Stomach (tissue), 9 donors: ENCODE data around the gene LIPK. TPM values are rescaled to one million over a fixed set of nuclear protein-coding genes. Genes with fewer than 3 reads are reported as not detected.

ENCODE experiments used
- DNase-seq, 2 donors: peaks; one replicate each; pipeline versions ENCODE4 v3.0.0 to v3.0.0-alpha.2; 2013 to 2019
- H3K27ac ChIP-seq, 5 donors: fragments of 200-600 bp in 4 of 5; sonication (generic) in 4 of 5; one replicate each; pipeline ENCODE4 v1.5.1; 2013 to 2019; ENCODE audit warnings: mild to moderate bottlenecking in 1 of 5, moderate library complexity in 1 of 5
- H3K27me3 ChIP-seq, 3 donors: fragments of 200-600 bp; sonication (generic); one replicate each; pipeline ENCODE4 v1.5.1; 2017 to 2019; ENCODE audit warnings: mixed run types in 1 of 3
- H3K36me3 ChIP-seq, 4 donors: fragments of 200-600 bp; sonication (generic); 1 replicate in 3 of 4; 2 replicates in 1 of 4; pipeline ENCODE4 v1.5.1; 2016 to 2019
- H3K4me1 ChIP-seq, 4 donors: fragments of 200-600 bp; sonication (generic); one replicate each; pipeline ENCODE4 v1.5.1; 2016 to 2019
- H3K4me3 ChIP-seq, 4 donors: fragments of 200-600 bp; sonication (generic) in 3 of 4; one replicate each; pipeline ENCODE4 v1.5.1; 2016 to 2019; ENCODE audit warnings: mild to moderate bottlenecking in 1 of 4
- H3K9me3 ChIP-seq, 4 donors: fragments of 200-600 bp; sonication (generic); one replicate each; pipeline ENCODE4 v1.5.1; 2016 to 2019
- EP300 ChIP-seq: sonication (generic); formaldehyde crosslinking; IDR thresholded peaks from one replicate; pipeline ENCODE4 v1.6.1; 2017; ENCODE audit warnings: antibody characterized with exemption
- POLR2A ChIP-seq, 4 donors: fragments of 450-650 bp; IDR thresholded peaks; one replicate each; pipeline ENCODE4 v1.6.1; 2016; ENCODE audit warnings: antibody characterized with exemption in 4 of 4, control low read depth in 2 of 4, mild to moderate bottlenecking in 1 of 4, moderate library complexity in 1 of 4
- POLR2AphosphoS5 ChIP-seq, 3 donors: sonication (generic); formaldehyde crosslinking; IDR thresholded peaks; one replicate each; pipeline ENCODE4 v1.6.1; 2016; ENCODE audit warnings: antibody characterized with exemption in 3 of 3
- WGBS, 5 donors: extraction: QIAGEN DNeasy Blood & Tissue Kit in 3 of 5; methylation state at CpG; one replicate each; pipeline versions ENCODE4 v1.1.5 to v1.1.7; 2013 to 2018; 5-methylcytosine and 5-hydroxymethylcytosine counted together
- intact Hi-C: fragments of 100-400 bp; cut with DNase I; formaldehyde crosslinking; loops from one replicate; pipeline ENCODE4 v1.15.1; 2023; ENCODE audit warnings: low total_unique reads
- polyA plus RNA-seq, 3 donors: library from polyadenylated mRNA; stranded (reverse); fragments of 200-250 nt; gene quantifications; one replicate each; pipeline ENCODE4 v1.2.3, GENCODE V29; 2013
- total RNA-seq, 5 donors: library from RNA; depleted of rRNA; stranded (reverse); fragments of >200 nt; gene quantifications; one replicate each; pipeline versions ENCODE4 v1.1.0 to v1.2.3, GENCODE V29; 2014 to 2016
- TF ChIP-seq, protein P1 (sequence below), 7 experiments: fragments of 450-650 bp in 4 of 7; fragments of 200-600 bp in 3 of 7; sonication (generic) in 3 of 7; IDR thresholded peaks; one replicate each; pipeline ENCODE4 v1.5.1; 2016 to 2019; ENCODE audit warnings: antibody characterized with exemption in 7 of 7, control low read depth in 2 of 7, mild to moderate bottlenecking in 1 of 7
- donor health status: healthy with polysubstance abuse.
- donor health status: Bipolar disorder and iron deficiency.
- donor health status: healthy.

LIPK gene
- total and polyA plus RNA-seq, 8 donors, result not detected

DNA sequence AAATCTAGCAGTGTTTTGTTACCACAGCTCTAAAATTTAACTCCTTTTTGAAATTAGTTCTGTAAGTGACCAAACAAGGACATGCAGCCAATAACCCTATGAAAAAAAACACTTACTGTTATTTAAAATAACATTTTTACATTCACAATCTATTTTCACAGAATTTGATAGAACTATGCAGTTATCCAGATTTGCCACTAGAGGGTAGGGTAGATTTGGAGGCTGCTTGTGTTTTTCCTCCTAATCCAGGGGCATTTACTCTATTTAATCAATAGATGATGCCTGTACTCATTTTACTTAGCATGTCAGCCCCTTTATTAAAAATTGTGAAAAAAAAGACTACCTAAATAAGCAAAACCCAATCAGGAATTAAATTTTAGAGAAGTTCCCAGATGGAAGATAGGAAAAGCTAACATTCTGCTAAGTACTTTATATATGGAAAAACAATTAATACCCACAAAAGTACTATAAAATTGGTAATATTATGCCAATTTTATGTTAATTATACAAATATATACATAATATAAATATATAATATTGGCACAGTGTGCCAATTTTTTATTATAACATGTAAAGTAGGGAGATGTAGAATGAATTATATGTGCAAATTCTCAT, 18.1 kb upstream of the LIPK start:
- intact Hi-C loops, result no loop called here
- no peaks in the 10 kb centered on the region for H3K36me3 ChIP-seq
- peak in 1 of 2 donors; percentile 27 for DNase-seq
- H3K27ac ChIP-seq, result no peak overlapping the region
- peaks cover 0 to 11% (median 0%) of the 10 kb centered on the region in 4 donors for H3K4me1 ChIP-seq
- H3K4me3 ChIP-seq, result no peak overlapping the region
- no peaks in the 10 kb centered on the region for H3K27me3 ChIP-seq
- H3K9me3 ChIP-seq, result no peaks in the 10 kb centered on the region
- TF ChIP-seq, protein P1, sequence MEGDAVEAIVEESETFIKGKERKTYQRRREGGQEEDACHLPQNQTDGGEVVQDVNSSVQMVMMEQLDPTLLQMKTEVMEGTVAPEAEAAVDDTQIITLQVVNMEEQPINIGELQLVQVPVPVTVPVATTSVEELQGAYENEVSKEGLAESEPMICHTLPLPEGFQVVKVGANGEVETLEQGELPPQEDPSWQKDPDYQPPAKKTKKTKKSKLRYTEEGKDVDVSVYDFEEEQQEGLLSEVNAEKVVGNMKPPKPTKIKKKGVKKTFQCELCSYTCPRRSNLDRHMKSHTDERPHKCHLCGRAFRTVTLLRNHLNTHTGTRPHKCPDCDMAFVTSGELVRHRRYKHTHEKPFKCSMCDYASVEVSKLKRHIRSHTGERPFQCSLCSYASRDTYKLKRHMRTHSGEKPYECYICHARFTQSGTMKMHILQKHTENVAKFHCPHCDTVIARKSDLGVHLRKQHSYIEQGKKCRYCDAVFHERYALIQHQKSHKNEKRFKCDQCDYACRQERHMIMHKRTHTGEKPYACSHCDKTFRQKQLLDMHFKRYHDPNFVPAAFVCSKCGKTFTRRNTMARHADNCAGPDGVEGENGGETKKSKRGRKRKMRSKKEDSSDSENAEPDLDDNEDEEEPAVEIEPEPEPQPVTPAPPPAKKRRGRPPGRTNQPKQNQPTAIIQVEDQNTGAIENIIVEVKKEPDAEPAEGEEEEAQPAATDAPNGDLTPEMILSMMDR (IDR thresholded peaks at IDR 0.05), result peak in 5 of 7 experiments; percentile 15 to 72 (median 62)
- no peak for TF ChIP-seq POLR2AphosphoS5 (IDR thresholded peaks at IDR 0.05)
- TF ChIP-seq POLR2A (IDR thresholded peaks at IDR 0.05), result no peak
- no peak for TF ChIP-seq EP300

DNA sequence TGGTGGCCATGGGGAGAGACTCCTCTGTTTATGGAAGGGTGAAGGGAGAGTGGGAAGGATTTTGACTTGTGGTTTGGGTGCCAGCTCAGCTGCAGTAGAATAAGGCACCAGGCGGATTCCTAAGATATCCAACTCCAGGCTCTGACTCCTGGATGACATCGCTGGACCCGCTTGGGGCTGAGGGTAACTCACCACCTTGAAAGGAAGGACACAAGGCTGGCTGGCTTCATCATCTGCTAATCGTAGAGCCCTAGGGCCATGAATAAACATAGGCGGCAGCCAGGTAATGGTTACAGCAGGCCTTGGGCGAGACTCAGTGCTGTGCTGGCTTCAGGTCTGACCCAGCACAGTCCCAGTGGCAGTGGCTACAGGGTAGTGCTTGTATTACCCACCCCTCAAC, 16.7 kb upstream of the LIPK start:
- 72 to 97% (median 87%) methylated on average over 6 of the region's 6 CpGs for WGBS, 5 donors
- no peaks in the 10 kb centered on the region for H3K9me3 ChIP-seq
- H3K27me3 ChIP-seq, result no peaks in the 10 kb centered on the region
- no peak overlapping the region for H3K27ac ChIP-seq
- TF ChIP-seq, protein P1 (IDR thresholded peaks at IDR 0.05), result no peak
- no peak for TF ChIP-seq EP300
- TF ChIP-seq POLR2AphosphoS5 (IDR thresholded peaks at IDR 0.05), result no peak
- no peak for TF ChIP-seq POLR2A (IDR thresholded peaks at IDR 0.05)
- DNase-seq, result no peak
- peaks cover 0 to 11% (median 0%) of the 10 kb centered on the region in 4 donors for H3K4me1 ChIP-seq
- intact Hi-C loops, result no loop called here
- H3K36me3 ChIP-seq, result no peaks in the 10 kb centered on the region
- H3K4me3 ChIP-seq, result no peak overlapping the region

DNA sequence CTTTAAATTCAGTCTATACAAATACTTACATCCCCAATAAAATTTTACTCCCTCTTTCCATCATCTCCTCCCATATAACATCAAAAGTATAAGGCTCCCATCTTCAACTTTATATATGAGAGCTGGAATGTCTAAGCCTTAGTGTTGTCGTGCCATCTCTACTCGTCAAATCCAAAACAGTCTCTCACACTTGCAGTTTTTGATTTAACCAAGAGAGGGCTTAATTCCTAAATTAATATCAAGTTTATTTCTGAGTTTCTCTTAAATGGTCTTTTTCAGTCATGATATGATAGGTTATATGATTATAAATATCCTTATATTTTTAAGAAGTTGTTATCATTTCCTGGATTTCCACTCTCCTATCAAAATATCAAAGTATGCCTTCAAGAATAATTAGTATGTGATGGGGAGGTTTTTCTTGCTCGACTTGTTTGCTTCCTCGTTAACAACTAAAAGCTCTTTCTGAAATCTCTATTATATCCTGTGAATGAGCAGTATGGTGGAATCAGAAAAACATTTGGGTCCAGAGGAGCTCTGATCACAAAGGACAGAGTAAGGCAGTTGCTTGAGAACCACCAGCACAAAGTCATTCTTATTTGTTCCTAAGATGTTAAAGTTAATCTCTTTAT, 12.5 kb upstream of the LIPK start:
- Histone ChIP-seq H3K9me3 (no peaks in the 10 kb centered on the region), H3K27ac (no peak overlapping the region), H3K4me3 (no peak overlapping the region), H3K27me3 (no peaks in the 10 kb centered on the region), H3K36me3 (no peaks in the 10 kb centered on the region), H3K4me1 (no peaks in the 10 kb centered on the region)
- DNase-seq, result peak in 1 of 2 donors; percentile 28
- 35 to 53% (median 38%) methylated on average over 4 of the region's 4 CpGs for WGBS, 5 donors
- intact Hi-C loops, result no loop called here
- TF ChIP-seq, protein P1 (IDR thresholded peaks at IDR 0.05), result no peak
- TF ChIP-seq POLR2AphosphoS5 (IDR thresholded peaks at IDR 0.05) (no peak), EP300 (no peak), POLR2A (IDR thresholded peaks at IDR 0.05) (no peak)

DNA sequence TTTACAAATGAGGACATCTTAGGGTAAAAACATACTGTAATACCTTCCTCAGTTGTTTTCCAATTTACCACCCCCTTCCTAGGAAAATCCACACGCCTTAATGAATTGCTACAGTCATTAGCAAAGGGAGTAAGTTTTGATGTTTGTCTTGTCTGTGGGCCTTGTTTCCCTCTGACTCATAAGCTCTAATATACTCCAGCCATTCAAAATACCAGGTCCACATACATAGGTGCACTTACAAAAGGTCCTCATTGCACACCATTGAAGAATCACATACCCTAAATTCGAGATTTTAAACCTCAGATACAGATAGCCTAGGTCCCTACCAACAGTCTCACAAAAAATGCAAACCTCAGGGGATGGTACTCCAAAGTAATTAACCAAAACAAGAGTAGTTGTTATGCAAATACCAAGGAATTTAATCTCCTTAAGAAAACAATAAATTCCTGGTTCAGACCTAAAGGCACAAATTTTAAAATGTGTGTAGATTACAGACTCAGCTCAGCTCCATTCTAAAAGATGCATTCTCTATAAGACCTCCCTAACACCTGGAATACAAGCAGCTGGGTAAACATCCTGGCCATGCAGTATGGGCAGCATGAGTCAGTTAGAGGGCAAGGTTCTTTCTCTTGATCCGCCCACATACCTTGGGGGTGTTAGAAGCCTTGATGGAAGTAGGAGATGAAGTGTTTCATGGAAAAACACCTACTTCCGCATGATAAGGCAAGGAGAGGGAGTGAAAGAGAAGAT, 3.0 kb upstream of the LIPK start:
- Histone ChIP-seq H3K4me1 (peaks cover 0 to 13% (median 0%) of the 10 kb centered on the region in 4 donors), H3K27me3 (no peaks in the 10 kb centered on the region), H3K27ac (peak overlapping the region in 1 of 5 donors; percentile 5), H3K4me3 (no peak overlapping the region), H3K36me3 (no peaks in the 10 kb centered on the region), H3K9me3 (no peaks in the 10 kb centered on the region)
- peak; percentile 37 to 91 for DNase-seq
- intact Hi-C loops, result no loop called here
- TF ChIP-seq POLR2AphosphoS5 (IDR thresholded peaks at IDR 0.05), result peak in 2 of 3 donors; percentile 47 to 74
- TF ChIP-seq, protein P1 (IDR thresholded peaks at IDR 0.05), result no peak
- 43 to 60% (median 54%) methylated on average over 4 of the region's 4 CpGs for WGBS, 5 donors
